Activated effector memory CD4-positive, alpha-beta T cell treated with Interleukin-2 at 50 U/mL for 16 hours (primary cell): ENCODE data around the gene CNTN5.

Source experiments
- DNase-seq: peaks from one replicate; pipeline ENCODE4 v3.0.0-alpha.2; 2020

CNTN5 gene

DNA sequence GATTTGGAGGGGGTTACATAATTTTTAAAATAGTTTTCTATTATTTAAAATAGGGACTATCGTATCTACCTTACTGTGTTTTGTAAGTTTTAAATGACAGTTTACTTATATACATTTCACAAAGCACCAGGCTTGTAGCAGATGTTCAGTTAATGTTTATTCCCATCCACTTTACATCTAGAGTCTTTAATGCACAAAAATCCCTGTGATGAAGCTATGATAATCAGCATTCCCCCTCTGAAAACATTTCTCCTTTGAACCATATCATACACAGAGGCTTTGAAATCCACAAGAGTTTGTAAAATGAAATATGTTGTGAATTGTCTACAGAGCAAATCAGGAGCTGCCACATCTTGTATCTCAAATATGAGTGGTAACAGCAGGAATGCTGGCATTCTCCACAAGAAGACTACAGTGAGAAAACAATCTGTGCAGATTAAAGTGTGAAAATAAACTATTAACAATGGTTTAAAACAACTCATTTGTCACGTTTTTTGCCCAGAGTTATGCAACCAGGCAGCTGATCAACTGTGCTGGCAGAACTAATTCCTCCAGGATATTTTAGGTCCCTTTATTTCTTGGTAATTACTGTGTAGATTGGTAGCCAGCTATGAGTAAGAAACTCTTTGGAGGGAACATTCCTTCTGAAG lies 967.2 kb downstream of the CNTN5 start:
- DNase-seq, result no peak

DNA sequence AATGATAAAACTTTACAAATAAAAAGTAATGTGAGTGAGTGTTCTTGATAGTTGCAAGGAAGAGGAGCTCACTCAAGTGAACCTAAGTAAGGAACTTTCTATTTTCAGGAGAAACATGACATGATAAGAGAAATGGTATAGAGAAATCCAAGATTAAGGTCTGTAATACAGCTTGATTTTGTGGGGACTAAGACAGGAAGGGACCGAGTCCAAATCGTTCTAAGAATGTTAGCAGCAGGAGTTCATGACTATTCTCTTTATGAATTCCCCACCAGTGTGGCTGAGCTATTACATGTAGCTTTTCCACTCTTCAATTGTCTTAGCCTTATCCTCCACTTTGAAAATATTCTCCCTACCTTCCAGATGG lies 967.7 kb downstream of the CNTN5 start:
- DNase-seq, result no peak

DNA sequence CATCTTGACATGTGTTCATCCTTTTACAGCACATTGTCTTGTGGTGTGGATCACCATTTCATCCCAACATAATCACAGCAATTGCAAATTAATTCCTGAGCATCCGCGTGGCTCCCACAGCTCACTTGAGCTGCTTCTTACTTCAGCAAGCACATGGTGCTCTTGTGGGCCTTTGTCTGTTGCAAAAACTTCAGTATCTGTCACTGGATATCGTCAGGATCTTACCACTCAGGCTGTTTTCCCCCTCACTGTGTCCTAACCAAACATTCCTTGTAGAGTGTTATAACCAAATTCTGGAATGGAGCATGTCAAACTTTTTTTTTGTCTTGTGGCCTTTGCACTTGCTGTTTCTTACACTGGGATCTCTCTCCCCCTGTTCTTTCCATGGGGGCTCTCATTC lies 983.2 kb downstream of the CNTN5 start:
- DNase-seq, result no peak

DNA sequence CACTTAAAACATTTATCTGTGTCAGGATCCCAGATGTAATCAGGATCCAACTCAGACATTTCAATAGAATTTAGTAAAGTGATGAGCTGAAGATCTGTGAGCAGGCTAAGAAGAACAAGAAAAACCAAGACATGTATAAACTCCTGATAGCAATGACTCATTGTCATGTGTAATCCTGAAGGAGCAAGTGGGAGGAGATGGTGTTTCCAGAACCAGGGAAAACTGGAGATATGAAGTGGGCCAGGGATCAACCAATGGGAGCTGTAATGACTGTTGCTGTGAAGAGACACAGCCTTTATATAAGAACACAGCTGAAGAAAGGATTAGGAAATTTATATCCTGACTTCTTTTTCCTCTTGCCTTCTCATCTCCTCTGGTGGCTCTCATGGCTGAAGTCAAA lies 983.8 kb downstream of the CNTN5 start:
- DNase-seq, result no peak

DNA sequence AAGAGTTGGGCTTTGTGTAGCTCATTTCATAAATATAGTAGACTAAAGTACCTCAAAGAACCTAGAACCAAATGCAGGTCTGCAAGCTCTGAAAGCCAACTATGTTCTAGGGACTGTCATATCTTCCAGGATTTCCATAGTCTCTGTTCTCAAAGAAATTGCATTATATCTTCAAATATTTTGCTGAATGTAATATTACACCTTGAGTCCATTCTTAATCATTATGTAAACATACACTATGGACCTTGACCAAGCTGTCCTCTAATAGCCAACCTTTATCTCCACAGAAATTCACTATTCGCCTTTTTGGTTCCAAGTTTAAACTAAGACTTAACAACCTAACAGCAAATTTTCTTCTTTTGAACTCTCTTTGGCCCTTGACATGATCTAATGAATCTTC lies 987.7 kb downstream of the CNTN5 start:
- DNase-seq, result no peak

DNA sequence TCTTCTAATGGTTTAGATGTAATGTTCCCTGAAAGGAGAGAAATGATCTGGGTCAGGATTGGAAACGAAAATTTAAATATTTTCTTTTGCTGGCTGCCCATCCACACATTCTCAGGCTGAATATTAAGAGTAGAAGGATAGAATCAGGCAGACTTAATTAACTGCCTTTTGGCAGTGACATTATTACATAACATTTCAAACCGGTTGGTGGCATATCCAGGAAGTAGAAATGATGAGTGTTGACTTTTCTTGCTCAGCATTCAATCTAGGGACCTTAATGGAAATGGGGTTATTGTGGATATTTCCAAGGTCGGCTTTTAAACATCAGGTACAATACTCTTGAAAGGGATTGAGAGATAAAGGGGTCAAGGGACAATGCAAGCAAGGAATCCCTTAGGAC lies 989.0 kb downstream of the CNTN5 start:
- DNase-seq, result no peak

DNA sequence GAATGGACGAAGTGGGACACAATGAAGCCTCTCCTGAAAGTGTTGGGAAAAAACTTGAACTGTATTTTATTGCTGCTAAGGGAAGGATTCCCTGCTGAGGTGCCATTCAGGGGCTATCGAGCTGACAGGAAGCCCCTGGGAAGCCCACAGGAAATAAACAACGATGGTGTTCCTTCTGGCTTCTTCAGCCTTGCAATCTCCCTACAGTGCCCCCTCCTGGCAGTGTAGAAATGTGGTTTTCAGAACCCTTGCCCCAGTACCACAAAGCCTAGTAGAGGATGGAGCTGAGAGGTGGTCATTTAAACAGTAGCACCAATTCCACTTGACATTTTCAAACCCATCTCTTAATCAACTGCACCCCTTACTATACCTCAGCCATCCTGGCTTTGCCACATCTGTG lies 989.6 kb downstream of the CNTN5 start:
- DNase-seq, result no peak

DNA sequence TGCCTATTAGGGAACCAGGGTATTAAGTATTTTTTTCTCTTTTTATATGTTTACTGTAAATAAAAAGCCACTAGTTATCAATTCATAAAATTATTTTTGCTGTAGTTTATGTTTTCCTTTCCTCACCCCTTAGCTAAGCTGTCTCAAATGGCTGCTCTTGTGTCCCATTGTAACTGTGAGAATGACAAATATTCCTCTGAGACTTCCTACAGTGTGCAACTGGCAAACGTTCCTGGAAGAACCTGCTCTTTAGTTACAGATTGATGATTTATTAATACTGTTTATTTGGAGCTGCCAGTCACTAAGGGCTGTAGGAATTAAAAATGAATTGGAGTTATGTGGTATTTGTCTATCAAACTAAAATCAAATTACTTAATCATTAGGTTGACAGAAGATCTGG lies 990.9 kb downstream of the CNTN5 start:
- DNase-seq, result no peak

DNA sequence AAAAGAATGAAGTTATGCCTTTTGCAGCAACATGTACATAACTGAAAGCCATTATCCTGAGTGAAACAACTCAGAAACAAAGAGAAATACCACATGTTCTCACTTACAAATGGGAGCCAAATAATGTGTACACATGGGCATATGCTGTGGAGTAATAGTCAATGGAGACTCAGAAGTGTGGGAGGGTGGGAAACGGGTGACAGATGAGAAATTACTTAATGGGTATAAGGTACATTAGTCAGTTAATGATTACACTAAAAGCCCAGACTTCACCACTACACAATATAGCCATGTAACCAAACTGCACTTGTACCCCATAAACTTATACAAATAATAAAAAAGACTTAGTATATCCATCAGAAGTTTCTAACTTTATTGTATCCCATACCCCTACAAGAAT lies 992.3 kb downstream of the CNTN5 start:
- no peak for DNase-seq

DNA sequence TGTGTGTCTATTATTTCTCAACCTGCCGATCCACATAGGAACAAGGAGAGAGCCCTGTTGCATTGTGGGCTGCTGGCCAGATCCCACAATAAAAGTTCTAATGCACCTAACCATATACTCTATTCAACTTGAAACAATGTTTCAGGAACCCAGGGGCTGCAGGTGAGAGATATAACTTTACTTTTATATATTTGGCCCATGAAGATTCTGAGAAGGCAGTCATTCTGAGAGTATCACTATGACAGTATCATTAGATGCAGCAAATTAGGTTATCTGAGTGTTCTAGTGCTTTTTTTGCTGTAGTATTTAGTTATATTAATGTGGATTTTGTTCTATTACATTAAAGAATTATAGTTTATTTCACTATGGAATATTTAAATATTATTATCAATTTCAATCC lies 1011.2 kb downstream of the CNTN5 start:
- no peak for DNase-seq

DNA sequence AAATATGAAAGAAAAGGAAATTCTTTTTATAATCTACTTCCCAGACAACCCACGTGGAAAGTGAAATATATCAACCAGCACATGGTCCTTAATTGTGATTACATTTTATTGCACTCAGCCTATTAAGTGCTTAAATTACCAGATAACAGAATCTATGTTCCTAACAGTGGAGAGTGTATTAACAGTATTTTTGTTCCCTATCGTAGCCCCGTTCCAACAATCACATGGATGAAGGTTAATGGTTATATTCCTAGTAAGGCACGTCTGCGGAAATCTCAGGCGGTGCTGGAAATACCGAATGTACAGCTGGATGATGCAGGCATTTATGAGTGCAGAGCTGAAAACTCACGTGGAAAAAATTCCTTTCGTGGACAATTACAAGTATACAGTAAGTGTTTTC lies 1040.3 kb downstream of the CNTN5 start:
- no peak for DNase-seq

DNA sequence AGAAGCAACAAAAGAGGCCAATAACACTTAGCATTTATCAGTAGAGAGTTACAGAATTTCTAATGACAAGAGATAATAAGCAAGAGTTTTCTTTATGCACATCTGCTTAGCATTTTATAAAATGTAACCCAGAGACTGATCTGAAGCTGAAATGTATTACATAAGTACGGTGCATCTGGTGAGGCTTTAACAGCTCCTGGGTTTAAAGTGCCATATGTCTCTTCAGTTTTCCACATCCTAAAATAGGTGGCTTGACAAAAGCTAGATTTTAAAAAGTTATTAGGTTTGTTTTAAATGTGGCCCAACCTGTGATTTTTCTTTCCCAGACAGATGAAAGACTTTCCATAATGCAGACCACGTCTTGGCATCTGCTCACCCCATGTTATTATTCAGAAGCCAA lies 1045.7 kb downstream of the CNTN5 start:
- DNase-seq, result no peak

DNA sequence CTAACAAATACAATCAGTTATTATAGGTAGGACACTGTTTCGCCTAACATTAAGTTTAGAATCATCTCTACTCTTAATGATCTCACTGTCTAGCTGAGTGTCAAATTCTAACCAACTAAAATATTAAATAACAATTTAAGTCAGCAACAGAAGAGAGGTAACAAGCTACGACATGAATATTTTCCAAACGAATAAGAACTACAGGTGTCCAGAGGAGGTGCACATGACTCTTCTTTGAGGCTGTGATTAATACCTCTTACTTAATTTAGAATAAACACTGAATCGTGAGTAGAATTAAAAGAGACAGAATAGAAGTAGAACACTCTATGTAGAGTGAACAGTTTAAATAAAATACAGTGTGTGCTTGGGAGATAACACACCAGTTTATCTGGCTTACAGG lies 1047.4 kb downstream of the CNTN5 start:
- DNase-seq, result no peak

DNA sequence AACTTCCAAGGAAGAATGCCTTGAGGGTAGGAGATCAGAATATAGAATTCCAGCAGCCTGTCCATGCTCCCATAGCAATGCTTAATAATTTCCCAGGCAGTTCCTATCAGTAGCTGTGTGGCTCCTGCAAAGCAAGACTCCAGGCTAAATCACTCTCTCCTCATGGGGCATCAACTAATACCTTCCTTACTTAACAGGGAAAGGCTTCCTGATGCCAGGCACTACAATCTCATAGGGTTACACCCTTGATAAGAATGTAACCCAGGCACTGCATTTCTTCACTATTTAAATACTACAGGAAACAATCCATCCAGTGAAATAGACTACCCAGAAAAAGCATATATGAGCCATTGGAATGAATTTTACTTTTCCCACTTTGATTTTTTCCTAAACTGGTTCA lies 1051.4 kb downstream of the CNTN5 start:
- no peak for DNase-seq

DNA sequence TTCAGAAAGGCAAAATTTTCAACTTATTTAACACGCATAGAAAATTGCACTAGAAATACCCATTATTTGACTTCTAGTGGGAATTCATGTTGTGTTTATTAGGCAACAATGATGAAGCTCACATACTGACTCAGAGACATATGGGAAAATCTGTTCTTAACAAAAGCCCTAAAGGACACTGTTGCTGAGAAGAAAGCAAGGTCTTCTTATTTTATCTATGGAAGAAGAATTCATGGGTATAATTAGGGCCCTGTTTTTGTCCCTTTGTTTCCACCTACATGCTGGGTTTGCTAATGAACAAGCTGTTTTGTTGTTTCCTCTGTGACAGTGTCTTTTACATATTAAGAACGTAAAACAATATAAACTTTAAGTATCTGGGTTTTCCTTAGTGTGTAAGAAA lies 1059.6 kb downstream of the CNTN5 start:
- DNase-seq, result no peak

DNA sequence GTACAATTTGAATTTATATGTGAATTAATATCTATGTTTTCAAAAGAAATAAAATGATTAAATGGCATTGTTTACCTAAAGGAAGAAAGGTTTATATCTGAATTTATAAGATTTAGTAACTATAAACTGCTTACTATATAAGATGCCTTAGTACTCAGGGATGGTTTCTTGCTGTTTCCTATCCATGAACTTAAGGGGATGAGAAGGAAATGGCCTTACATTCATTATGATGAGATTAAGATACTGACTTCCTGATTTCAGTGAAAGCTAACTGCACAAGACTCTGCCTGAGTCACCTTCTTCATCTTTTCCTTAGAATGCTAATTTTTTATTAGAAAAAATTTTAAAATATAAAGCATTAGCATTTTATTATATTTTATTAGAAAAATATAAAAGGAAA lies 1060.1 kb downstream of the CNTN5 start:
- no peak for DNase-seq

DNA sequence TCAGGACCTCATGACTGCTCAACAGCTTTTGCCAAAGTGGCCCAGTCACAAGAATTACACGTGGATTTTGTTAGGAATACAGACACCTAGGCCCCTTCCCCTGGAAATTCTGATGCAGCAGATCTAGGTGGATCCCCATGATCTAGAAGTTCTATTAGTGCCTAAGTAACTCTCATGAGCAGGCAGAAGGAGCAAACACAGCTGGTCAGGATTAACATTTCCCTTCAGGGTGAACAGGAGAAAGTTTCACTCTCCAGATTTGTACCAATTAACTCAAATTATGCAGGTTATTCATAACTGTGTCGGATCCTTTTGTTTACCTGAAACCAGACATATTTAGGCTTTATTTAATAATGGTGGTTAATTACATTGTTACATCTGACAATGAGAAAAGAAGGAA lies 1072.9 kb downstream of the CNTN5 start:
- no peak for DNase-seq

DNA sequence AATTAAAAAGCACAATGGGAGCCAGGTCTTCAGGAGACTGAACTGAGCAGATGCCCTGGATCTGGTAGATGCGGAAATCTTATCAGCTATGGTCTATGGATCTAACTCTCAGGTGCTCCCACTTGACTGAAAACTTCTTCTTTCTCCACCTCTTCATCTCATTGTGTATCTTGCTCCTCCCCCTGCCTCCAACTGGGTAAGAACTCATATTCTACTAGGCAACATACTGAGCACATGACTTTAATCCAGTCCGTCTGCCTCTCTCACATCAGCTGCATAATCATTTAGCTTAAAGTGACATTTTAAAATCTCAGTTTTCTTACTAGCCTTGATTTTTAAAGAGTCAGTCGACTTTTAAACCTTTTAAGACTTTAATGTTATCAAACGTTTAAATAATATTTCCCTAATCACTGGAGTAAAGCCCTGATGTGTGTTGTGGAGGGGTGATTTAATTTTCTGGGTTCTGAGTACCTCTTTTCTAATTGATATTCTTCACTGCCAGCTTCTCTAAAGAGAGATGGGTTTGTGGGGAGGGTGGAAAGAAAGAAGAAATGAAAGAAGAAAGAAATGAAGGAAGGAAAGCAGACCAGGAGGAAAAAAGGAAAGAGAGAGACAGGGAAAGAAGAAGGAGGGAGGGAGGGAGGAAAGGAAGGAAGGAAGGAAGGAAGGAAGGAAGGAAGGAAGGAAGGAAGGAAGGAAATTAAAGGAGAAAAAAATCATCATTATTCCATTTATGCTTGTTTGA lies 1073.5 kb downstream of the CNTN5 start:
- DNase-seq, result no peak

DNA sequence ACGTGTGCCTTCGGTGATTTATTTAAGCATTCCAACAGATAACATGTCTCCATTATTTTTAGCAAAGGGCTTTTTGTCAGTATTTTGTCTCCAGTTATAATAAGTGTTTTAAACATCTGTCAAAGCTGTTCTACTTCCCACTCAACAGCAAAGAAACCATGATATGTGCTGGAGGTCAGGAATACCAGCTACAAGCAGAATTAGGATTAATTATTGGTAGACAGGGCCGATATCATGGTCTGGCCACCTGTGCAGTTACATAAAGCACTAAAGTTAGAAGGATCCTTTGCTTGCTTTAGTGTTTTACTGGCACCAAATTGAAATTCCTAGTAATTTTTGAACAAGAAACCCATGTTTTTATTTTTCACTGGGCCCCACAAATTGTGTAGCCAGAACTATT lies 1075.1 kb downstream of the CNTN5 start:
- no peak for DNase-seq

DNA sequence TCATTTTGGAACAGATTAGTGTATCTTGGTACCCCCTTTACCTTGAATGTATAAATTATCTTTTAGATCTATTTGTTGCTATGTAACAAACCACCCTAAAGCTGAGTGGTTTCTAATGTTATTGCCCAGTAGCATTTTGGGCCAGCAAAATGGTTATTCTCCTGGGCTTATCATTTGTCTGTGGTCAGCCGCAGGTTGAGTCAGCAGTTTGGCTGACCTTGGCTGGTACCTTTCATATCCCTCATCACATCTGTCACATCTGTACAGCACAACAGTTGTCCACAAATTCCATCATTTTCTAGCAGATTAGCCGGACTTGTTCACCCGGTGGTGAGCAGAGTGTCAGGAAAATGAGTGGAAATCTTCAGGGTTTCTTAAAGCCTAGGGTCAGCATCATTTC lies 1077.8 kb downstream of the CNTN5 start:
- no peak for DNase-seq

DNA sequence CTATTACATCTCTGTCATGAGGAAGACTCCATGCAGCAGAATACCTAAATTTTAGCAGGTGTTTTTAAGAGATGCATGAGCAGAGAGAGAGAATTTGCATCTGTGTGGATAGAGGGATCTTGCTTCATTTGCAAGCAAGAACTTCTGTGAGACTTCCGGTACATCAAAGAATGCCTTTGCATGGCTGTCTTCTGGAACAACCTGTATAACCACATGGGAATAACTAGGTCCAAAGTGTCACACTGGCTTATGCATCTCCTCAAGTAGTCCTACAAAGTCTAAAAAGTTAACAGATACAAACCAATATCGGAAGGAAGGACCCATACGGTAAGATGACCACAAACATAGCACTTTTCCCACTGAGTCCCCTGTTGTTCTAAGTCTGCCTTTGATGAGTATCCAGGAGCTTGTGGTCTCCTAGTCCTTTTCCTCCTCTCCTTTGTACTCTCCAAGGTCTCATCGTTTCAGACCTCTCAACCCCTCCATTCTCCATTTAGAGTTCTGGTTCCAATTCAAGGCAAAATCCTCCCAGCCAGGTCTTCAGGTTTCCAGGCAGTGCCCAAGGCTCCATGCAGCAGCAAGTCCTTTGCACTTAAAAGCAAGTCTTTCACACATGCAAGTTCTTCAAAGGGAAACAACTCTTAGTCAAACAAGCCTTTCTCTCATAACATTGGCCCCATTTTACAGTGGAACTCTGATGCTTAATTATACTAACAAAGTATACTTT lies 1084.7 kb downstream of the CNTN5 start:
- DNase-seq, result no peak

DNA sequence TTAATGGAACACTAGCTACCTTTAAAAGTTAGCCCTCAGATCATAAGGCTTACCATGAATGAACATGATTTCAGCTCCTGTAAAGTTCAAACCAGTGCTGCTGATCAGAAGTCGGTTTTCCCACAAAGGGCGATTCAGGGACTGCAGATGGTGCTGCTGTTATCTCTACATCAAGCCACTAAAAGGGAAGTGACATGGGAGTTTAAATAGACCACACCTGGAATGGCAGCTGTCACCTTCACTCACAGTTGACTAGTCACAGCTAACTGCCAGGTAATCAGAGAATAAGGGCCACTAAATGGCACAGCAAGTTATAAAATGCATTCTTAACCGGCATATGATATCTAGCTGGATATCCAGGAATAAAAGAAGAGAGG lies 1085.2 kb downstream of the CNTN5 start:
- no peak for DNase-seq

DNA sequence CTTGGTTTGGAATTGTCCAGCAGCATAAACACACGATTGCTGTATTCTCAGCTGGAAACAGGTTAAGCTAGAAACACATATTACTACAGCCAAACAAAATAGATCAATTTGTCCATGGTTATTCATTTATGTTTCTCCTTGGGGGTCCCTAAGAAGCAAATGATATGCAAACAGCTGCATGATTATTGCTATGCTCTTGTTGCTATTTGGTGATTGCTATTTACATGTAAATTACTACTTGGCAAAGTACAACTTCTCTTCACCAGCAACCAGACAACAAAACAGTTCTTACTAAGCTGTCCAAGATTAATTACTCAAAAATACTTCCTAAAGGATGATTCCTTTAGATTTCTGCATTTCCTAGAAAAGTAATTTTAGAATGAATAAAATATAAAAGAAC lies 1098.4 kb downstream of the CNTN5 start:
- DNase-seq, result no peak

DNA sequence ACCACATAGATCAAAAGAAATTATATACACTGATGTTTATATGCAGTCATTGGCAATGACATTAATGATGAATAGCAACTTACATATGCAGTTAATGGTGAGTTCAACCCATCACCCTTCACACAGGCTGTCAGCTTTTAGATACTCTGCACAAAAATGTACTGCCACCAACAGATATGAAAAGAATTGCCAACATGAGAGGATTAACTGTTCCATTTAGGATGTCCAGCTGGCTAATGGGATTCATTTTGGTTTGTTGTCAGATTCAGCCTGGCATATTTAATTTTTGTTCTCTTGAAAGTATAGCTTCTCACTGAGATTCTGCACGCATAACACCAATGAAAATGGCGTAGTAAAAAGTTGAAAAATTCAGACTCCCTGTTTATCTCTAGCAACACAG lies 1112.4 kb downstream of the CNTN5 start:
- DNase-seq, result no peak

DNA sequence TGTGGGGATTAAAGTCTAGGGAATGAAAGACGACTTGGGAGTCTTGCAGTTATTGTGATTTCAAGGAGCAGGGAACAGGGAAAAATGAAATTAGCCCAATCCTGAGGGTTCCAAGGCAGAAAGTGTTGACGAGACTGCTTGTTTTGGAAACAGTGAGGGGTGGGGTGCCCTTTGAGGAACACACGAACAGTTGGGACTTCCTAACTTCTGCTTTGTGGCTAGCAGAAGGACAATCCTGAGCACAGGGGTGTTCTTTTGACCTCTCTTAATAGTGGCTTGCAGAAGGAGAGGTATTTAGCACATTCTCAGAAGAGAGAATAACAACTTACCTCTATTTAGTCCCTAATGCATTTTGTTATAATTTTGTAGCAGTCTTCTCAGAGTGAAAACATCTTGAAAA lies 1120.5 kb downstream of the CNTN5 start:
- no peak for DNase-seq
